Mucosa of descending colon (tissue), 3 donors: ENCODE results near the gene ASXL1. TPM values are rescaled to one million over a fixed set of nuclear protein-coding genes. Genes with fewer than 3 reads are reported as not detected.
A peak's percentile ranks its signal among the peaks of the same experiment; 100 is the strongest.

Experiments used
- ATAC-seq: fragments of 200-7000 bp; cut with Tn5 transposase; one replicate; pipeline ENCODE4 v1.9.1; 2020; ENCODE audit warnings: mild to moderate bottlenecking, moderate library complexity
- DNase-seq, 3 donors: peaks; one replicate each; pipeline ENCODE4 v3.0.0-alpha.2; 2020
- H3K36me3 ChIP-seq: fragments of 200-600 bp; one replicate; pipeline ENCODE4 v1.8.0; 2021; ENCODE audit warnings: low read depth, mild to moderate bottlenecking
- H3K4me1 ChIP-seq: fragments of 200-600 bp; one replicate; pipeline ENCODE4 v1.8.0; 2021; ENCODE audit warnings: low read depth, mild to moderate bottlenecking
- H3K4me3 ChIP-seq: fragments of 200-600 bp; one replicate; pipeline ENCODE4 v1.8.0; 2021; ENCODE audit warnings: mild to moderate bottlenecking
- H3K9me3 ChIP-seq: fragments of 200-600 bp; one replicate; pipeline ENCODE4 v1.8.0; 2021; ENCODE audit warnings: mild to moderate bottlenecking
- intact Hi-C, 2 donors: fragments of 100-400 bp; cut with DNase I in 1 of 2; cut with micrococcal nuclease in 1 of 2; formaldehyde crosslinking; loops; one replicate each; pipeline versions ENCODE4 v1.11.0 to v1.11.1; 2022; cut with DNase I, micrococcal nuclease
- total RNA-seq, 3 donors: library from RNA; stranded (reverse); fragmentation: NEBNext Ultra II Directional in 2 of 3; extraction: Animal tissue kit (Norgen Biotek cat#: 25700) in 2 of 3; gene quantifications; one replicate each; pipeline versions ENCODE4 v1.2.1 to v1.2.4, GENCODE V29; 2021 to 2023
- TF ChIP-seq, protein P1 (sequence below): fragments of 200-600 bp; IDR thresholded peaks from one replicate; pipeline ENCODE4 v1.8.0; 2022; ENCODE audit warnings: antibody characterized with exemption, mild to moderate bottlenecking
- donor health status: DM: no; HTN: no; CAD: no; lungs with moderate emphysema.
- donor health status: DM: no; HTN: no; CAD: no.
- donor health status: DM: no; HTN: yes; CAD: no.

ASXL1 gene
- total RNA-seq, 3 donors from 2014 or later: 47.4 to 78.9 (median 52.3) TPM

DNA sequence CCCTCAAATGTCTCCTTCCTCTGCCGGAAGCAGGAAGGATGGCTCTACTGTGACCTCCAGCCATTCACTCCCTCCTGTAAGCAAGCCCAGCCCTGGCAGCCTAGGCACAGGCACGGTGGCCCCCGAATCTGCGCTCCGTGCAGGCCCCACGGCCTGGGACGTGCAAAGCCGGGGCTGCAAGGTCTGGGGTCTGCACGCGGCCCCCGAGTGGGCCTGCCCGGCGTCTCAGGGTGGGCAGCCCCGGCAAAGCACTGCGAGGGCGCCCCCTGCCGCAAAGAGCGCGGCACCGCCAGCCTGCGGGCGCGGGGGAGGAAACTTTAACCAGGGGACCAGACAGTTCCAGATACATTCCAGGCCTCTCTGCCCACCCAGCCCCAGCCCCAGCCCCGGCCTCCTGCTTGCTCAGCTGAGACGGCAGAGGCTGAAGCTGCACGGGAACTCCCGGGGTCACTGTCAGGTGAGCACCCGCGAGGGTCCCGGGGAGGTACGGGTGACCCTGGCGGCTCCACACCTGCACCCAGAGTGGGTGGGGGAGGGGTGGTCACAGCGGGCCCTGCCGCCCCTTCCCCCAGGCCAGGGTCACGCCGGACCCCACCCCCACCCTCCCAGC lies 98.8 kb downstream of the ASXL1 start:
- ATAC-seq (peak; percentile 20), DNase-seq (peak in 2 of 3 donors; percentile 46 to 55)
- no peaks in the 10 kb centered on the region for H3K4me1 ChIP-seq
- TF ChIP-seq, protein P1, sequence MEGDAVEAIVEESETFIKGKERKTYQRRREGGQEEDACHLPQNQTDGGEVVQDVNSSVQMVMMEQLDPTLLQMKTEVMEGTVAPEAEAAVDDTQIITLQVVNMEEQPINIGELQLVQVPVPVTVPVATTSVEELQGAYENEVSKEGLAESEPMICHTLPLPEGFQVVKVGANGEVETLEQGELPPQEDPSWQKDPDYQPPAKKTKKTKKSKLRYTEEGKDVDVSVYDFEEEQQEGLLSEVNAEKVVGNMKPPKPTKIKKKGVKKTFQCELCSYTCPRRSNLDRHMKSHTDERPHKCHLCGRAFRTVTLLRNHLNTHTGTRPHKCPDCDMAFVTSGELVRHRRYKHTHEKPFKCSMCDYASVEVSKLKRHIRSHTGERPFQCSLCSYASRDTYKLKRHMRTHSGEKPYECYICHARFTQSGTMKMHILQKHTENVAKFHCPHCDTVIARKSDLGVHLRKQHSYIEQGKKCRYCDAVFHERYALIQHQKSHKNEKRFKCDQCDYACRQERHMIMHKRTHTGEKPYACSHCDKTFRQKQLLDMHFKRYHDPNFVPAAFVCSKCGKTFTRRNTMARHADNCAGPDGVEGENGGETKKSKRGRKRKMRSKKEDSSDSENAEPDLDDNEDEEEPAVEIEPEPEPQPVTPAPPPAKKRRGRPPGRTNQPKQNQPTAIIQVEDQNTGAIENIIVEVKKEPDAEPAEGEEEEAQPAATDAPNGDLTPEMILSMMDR: no peak
- intact Hi-C loops: no loop called here
- H3K36me3 ChIP-seq: no peaks in the 10 kb centered on the region
- no peak overlapping the region for H3K4me3 ChIP-seq
- no peaks in the 10 kb centered on the region for H3K9me3 ChIP-seq

DNA sequence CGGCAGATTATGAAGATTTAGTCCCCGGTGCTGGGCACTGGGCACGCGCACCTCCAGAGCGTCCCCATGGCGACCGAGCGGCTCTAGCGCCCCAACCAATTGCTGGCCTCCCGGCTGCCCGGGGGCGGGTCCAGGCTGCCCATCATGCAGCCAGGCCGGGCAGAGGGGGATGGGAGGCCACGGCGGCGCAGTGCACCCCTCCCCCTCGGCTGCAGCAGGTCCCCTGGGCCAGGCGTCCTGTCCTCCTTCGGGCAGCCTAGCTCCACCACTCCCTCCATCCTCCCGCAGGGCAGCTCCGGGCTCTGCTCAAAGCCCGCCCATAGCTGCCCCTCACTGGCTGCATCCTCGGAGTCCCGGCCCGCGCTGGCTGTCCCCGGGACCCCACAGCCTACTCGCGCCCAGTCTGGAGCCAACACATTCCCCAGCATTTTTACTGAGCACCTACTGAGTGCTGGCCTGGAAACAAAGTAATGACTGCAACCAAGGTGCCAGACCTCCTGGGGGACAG lies 99.4 kb downstream of the ASXL1 start:
- intact Hi-C loops: no loop called here
- peak in 2 of 3 donors; percentile 45 to 60 for DNase-seq
- ATAC-seq: peak; percentile 16
- no peaks in the 10 kb centered on the region for H3K9me3 ChIP-seq
- no peak overlapping the region for H3K4me3 ChIP-seq
- H3K36me3 ChIP-seq: no peaks in the 10 kb centered on the region
- TF ChIP-seq, protein P1: no peak
- peaks cover 3% of the 10 kb centered on the region for H3K4me1 ChIP-seq

DNA sequence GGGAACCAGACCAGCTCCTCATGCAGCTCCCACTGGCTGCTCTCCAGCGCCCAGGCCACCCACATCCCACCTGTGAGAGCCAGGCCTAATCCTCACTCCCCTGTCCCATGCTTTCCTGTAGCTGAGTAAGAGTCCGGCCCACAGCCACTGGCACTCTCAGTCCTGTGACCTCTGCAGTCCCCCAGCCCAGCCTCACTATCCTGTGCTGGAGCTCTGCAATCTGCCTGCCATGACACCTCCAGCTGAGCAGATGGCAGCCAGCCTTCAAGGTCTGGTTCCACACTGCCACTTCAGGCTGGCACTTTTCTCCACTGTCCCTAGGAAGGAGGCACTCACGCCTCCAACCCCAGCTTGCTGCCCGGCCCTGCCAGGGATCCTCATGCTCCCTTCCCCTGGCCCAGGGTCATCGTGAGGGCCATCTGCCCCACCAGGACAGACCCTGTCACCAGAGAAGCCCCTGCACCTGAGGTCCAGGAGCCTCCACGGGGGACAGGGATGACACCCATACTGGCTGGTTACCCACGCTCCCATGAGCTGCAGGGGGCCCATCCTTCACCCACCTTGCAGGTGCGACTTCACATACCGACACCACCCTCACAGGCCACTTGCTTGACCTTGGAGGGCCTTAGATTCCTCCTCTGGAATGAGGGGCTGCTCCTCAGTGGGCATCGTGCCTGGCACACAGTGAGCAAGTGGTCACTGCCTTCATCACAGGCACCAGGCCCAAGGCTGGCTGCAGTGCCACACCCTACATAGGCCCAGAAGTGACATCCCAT lies 100.1 kb downstream of the ASXL1 start:
- Histone ChIP-seq H3K36me3 (no peaks in the 10 kb centered on the region), H3K4me3 (no peak overlapping the region), H3K4me1 (peaks cover 7% of the 10 kb centered on the region), H3K9me3 (no peaks in the 10 kb centered on the region)
- intact Hi-C loops: no loop called here
- peak in 1 of 3 donors; percentile 24 for DNase-seq
- ATAC-seq: no peak
- TF ChIP-seq, protein P1: no peak

DNA sequence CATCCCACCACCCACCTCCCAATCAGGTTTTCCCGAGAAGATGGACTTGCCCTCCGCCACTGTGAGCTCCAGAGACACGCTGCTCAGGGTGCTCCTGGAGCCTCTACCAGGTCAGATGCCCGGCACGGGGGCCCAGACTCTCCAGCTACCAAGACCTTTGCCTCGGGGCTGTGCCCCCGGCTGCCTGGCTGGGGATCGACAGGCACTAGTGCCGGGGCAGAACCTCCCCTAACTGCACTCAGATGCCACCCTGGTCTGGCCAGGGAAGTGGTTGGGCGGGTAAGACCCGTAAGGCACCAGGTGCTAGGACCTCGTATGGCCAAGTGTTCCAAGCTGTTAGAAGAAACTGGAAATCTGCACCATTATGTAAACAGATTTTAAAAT lies 100.7 kb downstream of the ASXL1 start:
- peak in 2 of 3 donors; percentile 29 to 42 for DNase-seq
- no peaks in the 10 kb centered on the region for H3K9me3 ChIP-seq
- H3K4me3 ChIP-seq: no peak overlapping the region
- no peak for ATAC-seq
- intact Hi-C loops: no loop called here
- TF ChIP-seq, protein P1: no peak
- peaks cover 12% of the 10 kb centered on the region for H3K4me1 ChIP-seq
- H3K36me3 ChIP-seq: no peaks in the 10 kb centered on the region

DNA sequence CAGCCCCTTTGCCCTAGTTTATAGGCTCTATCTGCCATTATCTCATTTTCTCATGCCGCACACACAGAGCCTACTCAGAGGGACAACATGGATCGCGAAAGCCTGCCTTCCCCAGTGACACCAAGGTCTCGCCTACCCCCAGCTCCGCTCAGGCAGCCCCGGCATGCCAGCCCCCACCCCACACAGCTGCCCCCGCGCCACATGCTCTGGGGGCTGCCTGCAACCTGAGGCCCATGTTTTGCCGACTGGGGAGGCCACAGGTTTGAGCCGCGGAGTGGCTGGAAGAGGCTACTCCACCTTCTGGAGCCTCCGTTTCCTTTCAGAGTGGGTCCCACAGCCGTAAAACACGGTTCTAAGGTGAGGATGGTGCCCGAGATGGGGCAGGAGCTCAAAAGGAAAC lies 102.1 kb downstream of the ASXL1 start:
- Histone ChIP-seq H3K4me1 (peaks cover 25% of the 10 kb centered on the region), H3K4me3 (no peak overlapping the region), H3K9me3 (no peaks in the 10 kb centered on the region), H3K36me3 (no peaks in the 10 kb centered on the region)
- ATAC-seq: no peak
- intact Hi-C loops: no loop called here
- DNase-seq: peak in 2 of 3 donors; percentile 21 to 38
- TF ChIP-seq, protein P1: no peak
